Vagina (tissue), 2 donors: Measurements from ENCODE around the gene CDK14.

Experiments used
- POLR2A ChIP-seq, 2 donors: fragments of 450-650 bp; IDR thresholded peaks; one replicate each; pipeline ENCODE4 v1.6.1; 2017; ENCODE audit warnings: antibody characterized with exemption in 2 of 2, mild to moderate bottlenecking in 2 of 2, moderate library complexity in 2 of 2
- TF ChIP-seq, protein P1 (sequence below), 3 experiments: fragments of 450-650 bp in 2 of 3; fragments of 200-600 bp in 1 of 3; sonication (generic) in 1 of 3; IDR thresholded peaks; one replicate each; pipeline ENCODE4 v1.5.1; 2017 to 2019; ENCODE audit warnings: antibody characterized with exemption in 3 of 3, mild to moderate bottlenecking in 2 of 3, moderate library complexity in 2 of 3

DNA sequence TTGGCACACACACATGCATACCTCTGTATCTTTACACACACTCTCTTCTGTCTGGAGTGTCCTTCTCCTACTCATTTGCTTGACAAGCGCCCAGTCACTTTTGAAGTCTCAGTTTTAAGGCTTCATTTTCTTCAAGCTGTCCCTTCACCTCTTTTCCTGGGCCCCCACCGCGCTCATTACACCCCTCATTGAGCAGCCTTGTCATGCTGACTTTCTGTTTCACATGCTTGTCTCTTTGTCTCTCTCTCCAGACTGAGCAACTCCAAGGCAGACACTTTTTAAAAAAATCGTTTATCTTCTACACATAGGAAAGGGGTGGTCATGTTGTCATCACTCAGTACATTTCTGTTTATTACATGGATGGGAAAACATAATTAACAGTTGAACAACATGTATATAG is 442.9 kb downstream of the CDK14 start:
- TF ChIP-seq, protein P1, sequence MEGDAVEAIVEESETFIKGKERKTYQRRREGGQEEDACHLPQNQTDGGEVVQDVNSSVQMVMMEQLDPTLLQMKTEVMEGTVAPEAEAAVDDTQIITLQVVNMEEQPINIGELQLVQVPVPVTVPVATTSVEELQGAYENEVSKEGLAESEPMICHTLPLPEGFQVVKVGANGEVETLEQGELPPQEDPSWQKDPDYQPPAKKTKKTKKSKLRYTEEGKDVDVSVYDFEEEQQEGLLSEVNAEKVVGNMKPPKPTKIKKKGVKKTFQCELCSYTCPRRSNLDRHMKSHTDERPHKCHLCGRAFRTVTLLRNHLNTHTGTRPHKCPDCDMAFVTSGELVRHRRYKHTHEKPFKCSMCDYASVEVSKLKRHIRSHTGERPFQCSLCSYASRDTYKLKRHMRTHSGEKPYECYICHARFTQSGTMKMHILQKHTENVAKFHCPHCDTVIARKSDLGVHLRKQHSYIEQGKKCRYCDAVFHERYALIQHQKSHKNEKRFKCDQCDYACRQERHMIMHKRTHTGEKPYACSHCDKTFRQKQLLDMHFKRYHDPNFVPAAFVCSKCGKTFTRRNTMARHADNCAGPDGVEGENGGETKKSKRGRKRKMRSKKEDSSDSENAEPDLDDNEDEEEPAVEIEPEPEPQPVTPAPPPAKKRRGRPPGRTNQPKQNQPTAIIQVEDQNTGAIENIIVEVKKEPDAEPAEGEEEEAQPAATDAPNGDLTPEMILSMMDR (IDR thresholded peaks at IDR 0.05), result no peak
- no peak for TF ChIP-seq POLR2A (IDR thresholded peaks at IDR 0.05)
